GM12873 (cell line): ENCODE measurements around the gene CSPG4.

Source experiments
- TF ChIP-seq, protein P1 (sequence below): IDR thresholded peaks from 2 replicates; pipeline ENCODE4 v1.5.1; 2012; ENCODE audit warnings: low read depth, mild to moderate bottlenecking, moderate library complexity, low read length, control low read depth; ENCODE audit not compliant: insufficient read depth; ENCODE audit errors: missing control alignments

The CSPG4 gene

GRCh38 chr15:75688831-75689230 is 23.8 kb downstream of the CSPG4 start:
- TF ChIP-seq, protein P1, sequence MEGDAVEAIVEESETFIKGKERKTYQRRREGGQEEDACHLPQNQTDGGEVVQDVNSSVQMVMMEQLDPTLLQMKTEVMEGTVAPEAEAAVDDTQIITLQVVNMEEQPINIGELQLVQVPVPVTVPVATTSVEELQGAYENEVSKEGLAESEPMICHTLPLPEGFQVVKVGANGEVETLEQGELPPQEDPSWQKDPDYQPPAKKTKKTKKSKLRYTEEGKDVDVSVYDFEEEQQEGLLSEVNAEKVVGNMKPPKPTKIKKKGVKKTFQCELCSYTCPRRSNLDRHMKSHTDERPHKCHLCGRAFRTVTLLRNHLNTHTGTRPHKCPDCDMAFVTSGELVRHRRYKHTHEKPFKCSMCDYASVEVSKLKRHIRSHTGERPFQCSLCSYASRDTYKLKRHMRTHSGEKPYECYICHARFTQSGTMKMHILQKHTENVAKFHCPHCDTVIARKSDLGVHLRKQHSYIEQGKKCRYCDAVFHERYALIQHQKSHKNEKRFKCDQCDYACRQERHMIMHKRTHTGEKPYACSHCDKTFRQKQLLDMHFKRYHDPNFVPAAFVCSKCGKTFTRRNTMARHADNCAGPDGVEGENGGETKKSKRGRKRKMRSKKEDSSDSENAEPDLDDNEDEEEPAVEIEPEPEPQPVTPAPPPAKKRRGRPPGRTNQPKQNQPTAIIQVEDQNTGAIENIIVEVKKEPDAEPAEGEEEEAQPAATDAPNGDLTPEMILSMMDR: no peak

- TF ChIP-seq, protein P1: no peak
These were observed 24.4 kb downstream of the CSPG4 start for GRCh38 chr15:75688278-75688557.

DNA sequence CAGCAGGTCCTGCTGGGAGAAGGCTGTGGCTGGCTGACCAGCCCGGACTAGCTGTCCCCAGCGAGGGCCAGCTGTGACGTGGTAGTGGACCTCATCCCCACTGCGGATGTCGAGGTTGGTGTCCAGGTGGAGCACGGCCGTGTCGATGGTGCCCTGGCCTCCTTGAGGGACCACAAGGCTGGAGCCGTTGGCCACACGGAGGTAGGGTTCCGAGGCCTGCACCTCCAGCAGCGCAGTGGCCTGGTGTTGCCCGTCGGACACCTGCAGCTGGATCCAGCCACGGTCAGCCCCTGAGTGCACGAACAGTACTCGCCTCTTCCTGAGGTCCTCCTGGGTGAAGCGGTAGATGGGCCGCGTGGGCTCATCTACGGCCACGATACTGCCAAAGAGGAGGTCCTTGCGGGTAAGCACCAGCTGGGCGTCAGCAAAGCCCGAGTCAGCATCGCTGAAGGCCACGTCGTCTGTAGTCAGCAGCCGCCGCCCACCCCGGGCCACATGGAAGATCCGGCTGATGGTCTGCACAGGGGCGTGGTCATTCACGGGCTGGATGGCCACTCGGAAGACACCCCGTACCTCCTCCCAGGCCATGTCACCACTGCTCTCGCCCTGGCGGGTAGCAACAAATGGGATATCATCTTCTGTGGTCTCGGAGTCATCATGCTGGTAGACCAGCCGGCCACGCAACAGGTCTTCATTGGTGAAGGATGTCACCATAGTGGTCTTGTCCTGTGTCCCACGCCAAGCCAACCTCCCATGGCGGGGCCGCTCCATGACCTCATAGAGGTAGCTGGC is 25.0 kb downstream of the CSPG4 start:
- TF ChIP-seq, protein P1: no peak

DNA sequence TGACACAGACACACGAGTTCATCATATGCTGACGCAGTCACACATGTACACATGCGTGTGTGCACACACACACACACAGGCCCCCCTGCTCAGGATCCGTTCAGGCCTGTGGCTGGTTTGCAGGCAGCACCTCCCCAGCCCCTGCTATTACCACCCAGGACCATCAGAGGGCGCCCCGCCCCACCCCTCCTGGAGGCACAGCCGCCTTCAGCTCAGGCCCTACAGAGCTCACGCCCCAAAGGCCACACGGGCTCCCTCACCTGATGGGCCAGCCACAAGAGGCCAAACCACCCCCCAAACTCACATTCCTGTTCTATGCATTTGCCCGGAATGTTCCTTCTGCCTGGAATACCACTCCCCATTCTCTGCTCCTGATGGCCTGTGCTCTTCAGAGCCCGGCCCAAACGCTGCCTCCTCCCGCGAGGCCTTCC is 26.4 kb downstream of the CSPG4 start:
- TF ChIP-seq, protein P1: peak; percentile 75

DNA sequence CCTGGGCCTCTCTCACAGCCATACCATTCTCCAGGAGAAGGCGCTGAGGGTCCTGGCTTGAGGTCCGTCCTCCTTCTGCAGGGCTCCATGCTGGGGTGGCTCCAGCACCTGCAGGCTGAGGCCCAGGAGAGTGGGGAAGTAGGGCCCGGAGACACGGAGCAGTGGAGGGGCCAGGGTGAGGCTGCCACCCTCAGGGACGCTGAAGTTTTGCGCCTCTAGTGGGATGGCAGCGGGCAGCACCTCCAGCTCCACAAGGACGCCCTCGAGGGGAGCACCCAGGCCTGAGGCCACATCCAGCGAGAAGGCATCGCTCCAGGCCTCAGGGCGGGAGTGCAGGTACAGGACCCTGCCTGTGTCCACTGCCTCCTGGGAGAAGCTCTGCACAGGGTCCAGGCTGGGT is 27.5 kb downstream of the CSPG4 start:
- TF ChIP-seq, protein P1: peak; percentile 2

DNA sequence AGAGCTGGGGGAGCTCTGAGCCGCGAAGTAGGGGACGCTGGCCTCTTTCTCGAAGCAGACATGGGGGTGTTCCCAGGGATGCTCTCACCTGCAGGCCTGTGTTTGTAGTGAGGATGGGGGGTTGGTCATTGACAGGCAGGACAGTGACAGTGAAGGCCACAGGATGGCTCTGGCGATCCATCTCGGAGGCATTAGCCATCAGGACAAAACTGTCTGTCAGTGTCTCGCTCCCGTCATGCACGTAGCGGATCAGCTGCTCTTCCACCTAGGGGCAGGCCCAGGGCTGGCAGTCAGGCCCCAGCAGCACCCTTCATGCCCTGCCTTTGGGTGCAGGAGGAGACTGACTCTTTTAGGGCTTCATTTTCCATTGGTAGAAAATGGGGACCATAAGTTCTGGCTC is 28.0 kb downstream of the CSPG4 start:
- TF ChIP-seq, protein P1: no peak

- TF ChIP-seq, protein P1: peak; percentile 90
These were observed 28.9 kb downstream of the CSPG4 start for GRCh38 chr15:75683646-75684312.
